AG04449 (cell line): ENCODE data around the gene MAP4K4.

Experiments used
- CTCF ChIA-PET: fragments of 350-600 bp; formaldehyde crosslinking; extraction: SDS; loops from one replicate; lab custom pipeline; 2021; ENCODE audit warnings: antibody characterized with exemption; lab: Yijun Ruan, JAX
- POLR2A ChIA-PET: fragments of 400-600, 350-600 bp; formaldehyde crosslinking; extraction: SDS; loops from one replicate; lab custom pipeline; 2020; ENCODE audit warnings: antibody characterized with exemption, inconsistent platforms; lab: Yijun Ruan, JAX
- DNase-seq: peaks from one replicate; pipeline ENCODE4 v3.0.0-alpha.2; 2010; ENCODE audit warnings: low read depth, low spot score
- H3K4me3 ChIP-seq: 2 replicates; pipeline ENCODE4 v1.5.1; 2011; ENCODE audit warnings: low read depth, mild to moderate bottlenecking, control low read depth, low read length
- CTCF ChIP-seq: IDR thresholded peaks from one replicate; pipeline ENCODE4 v1.5.1; 2011; ENCODE audit warnings: mild to moderate bottlenecking, moderate library complexity, low read length, control low read depth, inconsistent platforms; ENCODE audit not compliant: insufficient read depth; ENCODE audit errors: missing control alignments

MAP4K4 gene

GRCh38 chr2:101895819-101896322, 198.4 kb downstream of the MAP4K4 start:
- no peak overlapping the region for H3K4me3 ChIP-seq
- DNase-seq, result no peak
- CTCF ChIA-PET, result interaction anchor here (1.1 to 6.4 kb wide), 4 partner anchors 11 to 554 kb away, joined by 3 to 40 read pairs (median 8); no protein-coding TSS in a partner anchor
- POLR2A ChIA-PET, result no interaction called here
- no peak for TF ChIP-seq CTCF

- POLR2A ChIA-PET, result no interaction called here
- DNase-seq, result no peak
- no peak overlapping the region for H3K4me3 ChIP-seq
- CTCF ChIA-PET, result interaction anchor here (1.1 to 6.4 kb wide), 3 partner anchors 9 to 343 kb away, joined by 3 to 40 read pairs (median 10); no protein-coding TSS in a partner anchor
- no peak for TF ChIP-seq CTCF
Observed at GRCh38 chr2:101897301-101897700, 199.8 kb downstream of the MAP4K4 start.

GRCh38 chr2:101899265-101899664, 201.8 kb downstream of the MAP4K4 start:
- ChIA-PET CTCF (interaction anchor here (6.4 kb wide), 1 partner anchor 15 kb away, joined by 40 read pairs; no protein-coding TSS in a partner anchor), POLR2A (no interaction called here)
- DNase-seq, result no peak
- TF ChIP-seq CTCF, result no peak
- H3K4me3 ChIP-seq, result no peak overlapping the region

GRCh38 chr2:101899871-101900270, 202.4 kb downstream of the MAP4K4 start:
- DNase-seq, result no peak
- ChIA-PET CTCF (interaction anchor here (6.4 kb wide), 1 partner anchor 15 kb away, joined by 40 read pairs; no protein-coding TSS in a partner anchor), POLR2A (no interaction called here)
- H3K4me3 ChIP-seq, result no peak overlapping the region
- TF ChIP-seq CTCF, result no peak

- POLR2A ChIA-PET, result interaction anchor here (0.7 kb wide), 1 partner anchor 547 kb away, joined by 3 read pairs; no protein-coding TSS in a partner anchor
- CTCF ChIA-PET, result interaction anchor here (6.4 kb wide), 1 partner anchor 16 kb away, joined by 40 read pairs; no protein-coding TSS in a partner anchor
- H3K4me3 ChIP-seq, result no peak overlapping the region
- TF ChIP-seq CTCF, result no peak
- DNase-seq, result no peak
Observed at GRCh38 chr2:101900375-101900774, 202.9 kb downstream of the MAP4K4 start.

GRCh38 chr2:101901241-101901640, 203.7 kb downstream of the MAP4K4 start:
- TF ChIP-seq CTCF, result no peak
- POLR2A ChIA-PET, result no interaction called here
- CTCF ChIA-PET, result interaction anchor here (6.4 kb wide), 1 partner anchor 17 kb away, joined by 40 read pairs; no protein-coding TSS in a partner anchor
- H3K4me3 ChIP-seq, result no peak overlapping the region
- DNase-seq, result no peak
